HUDEP-2 (cell line): Measurements from ENCODE around the gene ANKRD11.
"Not testable (repeated sequence)": the region's sequence is repeated elsewhere in the genome, so short reads cannot be mapped to it uniquely, and the experiment has no call there.

Experiments used
- DNase-seq, 76 experiments: peaks; one replicate each; lab custom pipeline; 2025; ENCODE audit not compliant: unreplicated experiment in 76 of 76; lab: John Stamatoyannopoulos, UW

ANKRD11 gene

GRCh38 chr16:89410794-89411309, 79.5 kb downstream of the ANKRD11 start:
- DNase-seq, result no peak

GRCh38 chr16:89410322-89410721, 80.0 kb downstream of the ANKRD11 start:
- DNase-seq, result no peak

DNA sequence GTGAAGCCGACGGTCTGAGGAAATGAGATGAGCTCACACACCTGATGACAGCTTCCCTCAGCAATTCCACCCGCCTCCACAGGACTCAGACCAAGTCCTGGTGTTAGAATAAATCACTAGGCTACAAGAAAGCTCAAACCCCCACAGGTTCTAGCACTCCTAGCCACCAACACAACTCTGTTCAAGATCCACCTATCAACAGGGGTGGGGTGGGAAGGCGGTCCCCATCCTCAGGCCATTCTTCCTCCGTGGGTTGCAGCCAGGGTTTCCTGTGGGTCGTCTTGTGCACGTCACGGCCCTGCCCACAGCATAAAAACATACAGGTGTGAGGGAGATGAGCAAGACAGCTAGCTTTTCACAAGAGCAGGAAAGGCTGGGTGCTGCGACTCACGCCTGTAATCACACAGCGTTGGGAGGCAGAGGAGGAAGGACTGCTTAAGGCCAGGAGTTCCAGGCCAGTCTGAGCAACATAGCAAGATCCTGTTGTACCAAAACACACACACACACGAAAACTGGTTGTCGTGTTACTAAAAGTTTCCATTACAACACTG, 81.1 kb downstream of the ANKRD11 start:
- DNase-seq, result no peak

DNA sequence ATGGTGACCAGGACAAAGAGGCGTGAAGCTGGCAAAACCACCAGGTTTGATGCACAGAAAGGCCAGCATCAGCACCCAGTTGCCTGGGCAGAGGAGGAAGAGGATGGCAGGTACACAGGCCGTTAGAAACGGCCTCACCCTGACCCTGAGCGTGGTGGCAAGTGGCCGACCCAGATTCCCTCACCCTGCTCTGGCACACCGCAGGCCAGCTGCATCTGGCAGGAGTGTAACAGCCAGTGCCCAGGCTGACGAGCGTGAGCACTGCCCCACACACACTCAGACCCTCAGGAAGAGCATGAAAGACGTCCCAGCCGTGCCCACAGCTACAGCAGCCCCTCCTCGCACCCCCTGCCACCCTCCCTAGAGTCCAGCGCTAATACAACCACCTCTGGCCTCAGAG, 82.0 kb downstream of the ANKRD11 start:
- no peak for DNase-seq

DNA sequence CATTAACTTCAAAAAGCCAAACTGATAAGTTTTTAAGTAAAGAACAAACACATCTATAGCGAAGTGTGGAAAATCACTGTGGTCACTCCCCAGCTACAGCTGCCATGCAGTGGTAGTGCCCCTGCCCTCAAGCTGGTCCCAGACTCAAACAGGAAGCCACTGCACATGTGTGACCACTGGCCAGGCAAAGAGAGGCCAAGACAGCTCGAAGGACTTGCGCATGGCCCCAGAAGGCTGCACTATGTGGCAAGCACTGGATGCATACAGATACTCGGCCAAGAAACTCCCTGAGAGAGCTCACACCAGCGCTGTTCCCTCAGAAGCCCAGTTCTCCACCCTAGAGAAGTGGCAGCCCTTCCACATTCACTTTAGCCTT, 82.4 kb downstream of the ANKRD11 start:
- no peak for DNase-seq

DNA sequence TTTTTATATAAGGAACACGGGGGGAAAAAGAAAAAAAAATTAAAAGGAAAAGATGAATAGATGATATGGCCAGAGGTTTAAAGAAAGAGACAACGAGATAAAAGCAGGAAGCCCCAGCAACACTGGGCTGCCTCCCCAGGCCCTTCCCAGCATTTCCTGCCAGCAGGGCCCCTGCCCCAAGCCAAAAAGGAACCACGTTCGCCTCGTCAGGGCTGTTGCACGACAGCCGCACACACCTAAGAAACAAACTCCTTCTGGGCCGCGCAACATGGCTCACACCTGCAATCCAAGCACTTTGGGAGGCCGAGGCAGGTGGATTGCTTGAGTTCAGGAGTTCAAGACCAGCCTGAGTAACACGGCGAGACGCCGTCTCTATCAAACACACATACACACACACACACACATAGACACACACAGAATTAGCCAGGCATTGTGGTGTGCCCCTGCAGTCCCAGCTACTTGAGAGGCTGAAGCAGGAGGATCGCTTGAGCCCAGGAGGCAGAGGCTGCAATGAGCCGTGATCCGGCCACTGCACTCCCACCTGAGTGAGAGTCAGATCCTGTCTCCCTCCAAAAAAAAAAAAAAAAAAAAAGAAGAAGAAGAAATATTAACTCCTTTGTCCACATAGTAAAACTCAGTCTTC, 83.0 kb downstream of the ANKRD11 start:
- no peak for DNase-seq

- DNase-seq, result no peak
These were observed 84.0 kb downstream of the ANKRD11 start for GRCh38 chr16:89406277-89406888.

- no peak for DNase-seq
These were observed 85.8 kb downstream of the ANKRD11 start for GRCh38 chr16:89404561-89404960.

DNA sequence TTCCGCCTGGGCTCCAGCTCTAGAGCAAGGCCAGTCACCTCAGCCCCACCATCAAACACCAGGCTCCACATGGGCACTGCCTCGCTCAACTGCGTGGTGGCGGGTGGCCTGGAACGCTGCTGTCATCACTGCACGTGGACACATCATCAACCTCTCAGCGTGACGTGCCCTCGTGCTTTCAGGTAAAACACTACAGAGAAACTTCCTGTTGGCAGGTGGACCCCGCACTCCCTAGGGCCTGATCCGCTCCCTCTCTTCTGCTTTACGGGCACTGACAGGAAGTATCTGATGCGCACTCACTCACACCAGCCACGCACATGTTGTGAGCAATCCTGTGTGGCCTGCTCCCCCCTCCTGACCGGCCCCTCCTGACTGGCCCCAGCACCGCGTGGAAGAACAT, 87.4 kb downstream of the ANKRD11 start:
- no peak for DNase-seq

DNA sequence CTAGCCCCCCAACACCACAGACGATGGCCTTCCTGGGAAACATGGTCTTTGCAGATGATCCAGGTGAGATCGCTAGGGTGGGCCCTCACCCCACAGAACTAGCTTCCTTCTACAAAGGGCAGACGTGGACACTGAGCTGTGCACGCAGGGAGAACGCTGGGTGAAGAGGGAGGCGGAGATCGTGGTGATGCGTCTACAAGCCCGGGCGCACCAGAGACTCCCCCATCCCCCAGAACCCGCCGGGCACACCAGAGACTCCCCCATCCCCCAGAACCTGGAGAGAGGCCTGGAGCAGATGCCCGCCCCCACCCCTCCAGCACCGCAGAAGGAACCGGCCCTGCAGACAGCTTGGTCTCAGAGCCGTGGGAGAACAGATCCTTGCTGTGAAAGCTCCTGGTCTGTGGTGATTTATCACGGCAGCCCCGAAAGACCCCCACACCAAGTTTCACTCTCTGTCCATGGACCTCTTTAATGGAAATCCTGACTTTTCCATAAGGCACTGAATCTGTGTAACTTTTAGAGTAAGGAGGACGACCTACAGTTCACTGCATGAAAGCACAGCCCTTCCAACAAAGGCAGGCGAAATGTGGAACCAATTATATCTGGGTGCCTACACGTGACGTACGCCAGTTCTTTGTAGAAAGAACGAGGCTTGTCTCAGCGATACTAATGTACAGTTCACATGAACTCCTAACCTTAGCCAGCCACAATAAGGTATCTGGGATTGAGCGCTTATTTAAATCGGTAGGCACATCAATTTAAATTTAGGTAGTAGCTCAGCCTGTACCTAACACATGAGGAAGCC, 88.5 kb downstream of the ANKRD11 start:
- no peak for DNase-seq

DNA sequence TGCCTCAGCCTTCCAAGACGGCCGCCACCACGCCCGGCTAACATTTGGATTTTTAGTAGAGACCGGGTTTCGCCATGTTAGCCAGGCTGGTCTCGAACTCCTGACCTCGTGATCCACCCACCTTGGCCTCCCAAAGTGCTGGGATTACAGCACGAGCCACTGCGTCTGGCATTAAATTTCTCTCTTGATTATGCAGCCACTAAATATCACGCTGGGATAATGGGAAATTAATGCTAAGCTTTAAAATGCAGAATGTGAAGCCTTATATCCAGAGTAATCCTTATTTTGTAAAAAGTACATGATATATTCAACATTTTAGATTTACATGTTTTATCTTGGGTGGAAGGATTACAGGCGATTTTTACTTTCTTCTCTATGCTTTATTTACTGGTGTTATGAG, 89.2 kb downstream of the ANKRD11 start:
- no peak for DNase-seq

DNA sequence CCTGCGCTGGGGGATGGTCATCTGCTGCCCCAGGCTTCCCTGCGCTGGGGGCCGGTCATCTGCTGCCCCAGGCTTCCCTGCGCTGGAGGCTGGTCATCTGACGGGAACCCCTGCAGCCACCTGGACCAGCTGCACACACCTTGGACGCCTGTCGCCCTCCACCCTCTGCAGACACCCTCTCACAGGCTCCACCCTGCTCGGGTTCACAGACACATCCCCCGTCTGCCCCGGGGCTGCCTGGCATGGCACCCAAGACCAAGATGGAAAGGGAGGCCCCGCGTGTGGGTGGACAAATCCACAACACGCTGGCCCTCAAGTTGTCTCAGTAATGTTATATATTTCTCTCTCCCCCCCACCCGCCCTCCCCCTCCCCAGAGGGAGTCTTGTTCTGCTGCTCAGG, 89.6 kb downstream of the ANKRD11 start:
- no peak for DNase-seq

DNA sequence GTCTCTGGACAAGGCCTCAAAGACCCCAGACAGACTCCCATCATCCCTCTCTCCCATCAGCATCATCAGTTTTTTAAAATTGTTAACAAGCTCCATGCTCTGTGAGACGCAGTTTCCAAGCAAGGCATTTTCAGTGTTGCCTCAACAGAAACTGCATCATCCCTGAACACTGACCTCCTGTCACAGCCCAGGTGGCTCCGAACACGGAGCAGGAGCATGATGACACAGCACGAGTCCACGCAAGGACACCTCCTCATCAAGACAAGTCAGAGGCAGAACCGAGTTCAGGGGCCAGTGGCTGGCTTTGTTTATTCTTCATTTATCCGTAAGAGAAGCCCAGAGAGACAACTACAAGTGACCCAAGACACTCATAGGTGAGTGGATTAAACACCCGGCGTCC, 91.4 kb downstream of the ANKRD11 start:
- DNase-seq, result no peak

GRCh38 chr16:89397331-89397861, 93.0 kb downstream of the ANKRD11 start:
- DNase-seq, result no peak

DNA sequence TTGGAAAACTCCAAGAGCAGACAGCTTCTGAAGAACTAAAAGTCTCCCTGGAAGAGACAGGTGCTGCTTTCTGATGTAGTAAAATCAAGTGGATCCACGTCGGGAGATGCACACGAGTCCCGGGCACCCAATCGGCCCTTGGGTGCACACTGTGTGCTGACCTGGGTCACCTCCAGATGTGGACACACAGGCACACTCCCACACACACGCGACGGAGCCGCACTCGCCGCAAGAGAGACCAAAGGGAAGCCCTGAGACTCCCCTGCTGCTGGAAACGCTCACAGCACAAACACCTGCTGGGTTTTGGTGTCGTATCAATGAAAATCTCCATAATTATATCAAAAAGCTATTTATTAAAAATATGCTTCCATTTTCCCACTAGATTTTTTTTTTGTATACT, 94.2 kb downstream of the ANKRD11 start:
- DNase-seq, result no peak

- DNase-seq, result no peak
These were observed 94.9 kb downstream of the ANKRD11 start for GRCh38 chr16:89395150-89396142.

DNA sequence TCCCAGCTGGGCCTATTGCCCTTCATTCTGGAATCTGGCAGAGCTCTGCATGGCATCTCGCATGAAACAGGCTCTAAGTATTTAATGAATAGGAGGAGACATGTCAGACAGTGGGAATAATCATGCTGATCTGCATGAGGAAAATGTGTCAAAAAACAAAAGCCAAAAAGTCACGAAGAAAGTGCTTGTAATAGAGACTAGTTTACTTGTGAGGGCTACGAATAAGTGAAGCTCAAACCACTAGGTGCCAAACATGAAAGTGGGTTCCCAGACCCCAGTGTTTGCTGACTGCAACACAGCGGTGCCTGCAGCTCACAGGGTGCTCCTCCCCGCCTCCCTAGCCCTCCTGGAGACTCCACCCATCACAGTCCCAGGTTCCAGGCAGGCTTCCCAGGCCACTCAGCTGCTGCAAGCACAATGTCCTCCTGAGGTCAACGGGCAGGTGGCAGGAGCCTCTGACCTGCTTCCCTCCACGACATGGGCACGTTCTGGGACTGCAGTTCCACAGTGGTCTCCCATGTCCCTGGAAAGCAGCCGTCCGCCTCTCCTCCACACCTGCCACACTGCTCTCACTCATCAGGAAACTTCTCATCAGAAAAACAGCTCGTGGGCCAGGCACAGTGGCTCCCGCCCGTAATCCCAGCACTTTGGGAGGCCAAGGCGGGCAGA, 96.5 kb downstream of the ANKRD11 start:
- DNase-seq, result no peak

DNA sequence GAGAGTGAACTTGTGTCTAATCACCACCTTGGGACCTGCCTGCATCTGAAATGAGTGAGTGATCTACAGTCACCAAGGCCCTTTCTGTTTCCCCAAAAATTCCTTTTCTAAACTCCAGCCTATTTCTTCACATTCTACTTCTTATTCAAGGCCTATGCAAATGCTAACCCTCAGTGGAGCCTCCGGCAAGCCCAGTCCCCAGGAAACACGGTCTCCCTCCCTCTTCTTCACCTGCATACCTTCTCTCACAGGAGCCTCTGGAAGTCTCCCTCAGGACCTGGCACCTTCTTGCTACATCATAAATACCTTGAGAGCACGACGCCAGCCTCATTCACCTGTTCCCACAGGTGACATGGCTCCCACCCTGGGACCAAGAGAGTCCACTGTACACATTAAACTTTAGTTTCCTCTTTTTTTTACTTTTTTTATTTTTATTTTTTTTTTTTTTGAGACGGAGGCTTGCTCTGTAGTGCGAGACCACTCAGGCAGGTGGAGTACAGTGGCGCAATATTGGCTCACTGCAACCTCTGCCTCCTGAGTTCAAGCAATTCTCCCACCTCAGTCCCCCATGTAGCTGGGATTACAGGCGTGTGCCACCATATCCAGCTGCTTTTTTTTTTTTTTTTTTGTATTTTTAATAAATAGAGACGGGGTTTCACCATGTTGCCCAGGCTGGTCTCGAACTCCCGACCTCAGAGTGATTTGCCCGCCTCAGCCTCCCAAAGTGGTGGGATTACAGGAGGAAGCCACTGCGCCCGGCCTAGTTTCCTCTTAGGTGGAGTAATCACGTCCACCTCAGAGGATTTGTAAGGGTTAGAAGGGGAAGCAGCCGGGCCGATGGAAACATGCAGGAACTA, 97.3 kb downstream of the ANKRD11 start:
- DNase-seq, result no peak

DNA sequence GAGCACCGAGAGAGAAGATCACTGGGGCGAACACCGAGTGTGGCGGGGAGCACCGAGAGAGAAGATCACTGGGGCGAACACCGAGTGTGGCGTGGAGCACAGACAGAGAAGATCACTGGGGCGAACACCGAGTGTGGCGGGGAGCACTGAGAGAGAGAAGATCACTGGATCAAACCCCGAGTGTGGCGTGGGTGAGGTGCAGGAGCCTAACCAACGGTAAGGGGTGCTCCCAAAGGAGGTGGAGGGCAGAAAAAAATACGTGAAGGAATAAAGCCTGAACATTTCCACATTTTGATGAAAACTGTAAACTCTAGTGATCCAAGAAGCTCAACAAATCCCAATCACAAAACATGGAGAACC, 100.2 kb downstream of the ANKRD11 start:
- DNase-seq, result not testable (repeated sequence)
